Thyroid gland (tissue), 4 donors: Measurements from ENCODE around the gene ATP6AP1.

Experiments used
- POLR2A ChIP-seq, 2 donors: fragments of 450-650 bp; IDR thresholded peaks; one replicate each; pipeline ENCODE4 v1.6.1; 2017; ENCODE audit warnings: antibody characterized with exemption in 2 of 2, mild to moderate bottlenecking in 2 of 2, moderate library complexity in 1 of 2
- TF ChIP-seq, protein P1 (sequence below), 6 experiments: fragments of 200-600 bp in 3 of 6; fragments of 450-650 bp in 3 of 6; sonication (generic) in 3 of 6; IDR thresholded peaks; one replicate each; pipeline ENCODE4 v1.5.1; 2016 to 2019; ENCODE audit warnings: antibody characterized with exemption in 6 of 6, mild to moderate bottlenecking in 2 of 6, inconsistent platforms in 1 of 6, moderate library complexity in 1 of 6

DNA sequence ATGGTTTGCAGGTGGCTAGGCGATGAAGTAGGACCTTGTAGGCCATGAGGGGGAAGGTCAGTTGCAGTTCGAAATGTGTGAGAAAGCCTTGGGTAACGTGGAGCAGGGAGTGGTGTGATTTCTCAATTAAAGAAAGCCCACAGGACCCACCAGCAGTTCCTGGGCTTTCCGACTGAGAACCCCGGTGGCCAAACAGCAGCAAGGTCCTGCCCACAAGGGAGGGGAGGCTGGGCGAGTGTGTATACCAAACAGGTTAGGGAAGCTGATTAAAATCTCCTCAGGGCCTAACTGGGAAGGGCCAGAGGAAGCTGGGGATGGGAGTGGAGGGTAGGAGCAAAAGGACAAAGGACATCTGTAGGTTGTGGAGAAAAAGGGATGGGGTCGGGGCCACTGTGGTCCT, 2.4 kb downstream of the ATP6AP1 start:
- TF ChIP-seq, protein P1, sequence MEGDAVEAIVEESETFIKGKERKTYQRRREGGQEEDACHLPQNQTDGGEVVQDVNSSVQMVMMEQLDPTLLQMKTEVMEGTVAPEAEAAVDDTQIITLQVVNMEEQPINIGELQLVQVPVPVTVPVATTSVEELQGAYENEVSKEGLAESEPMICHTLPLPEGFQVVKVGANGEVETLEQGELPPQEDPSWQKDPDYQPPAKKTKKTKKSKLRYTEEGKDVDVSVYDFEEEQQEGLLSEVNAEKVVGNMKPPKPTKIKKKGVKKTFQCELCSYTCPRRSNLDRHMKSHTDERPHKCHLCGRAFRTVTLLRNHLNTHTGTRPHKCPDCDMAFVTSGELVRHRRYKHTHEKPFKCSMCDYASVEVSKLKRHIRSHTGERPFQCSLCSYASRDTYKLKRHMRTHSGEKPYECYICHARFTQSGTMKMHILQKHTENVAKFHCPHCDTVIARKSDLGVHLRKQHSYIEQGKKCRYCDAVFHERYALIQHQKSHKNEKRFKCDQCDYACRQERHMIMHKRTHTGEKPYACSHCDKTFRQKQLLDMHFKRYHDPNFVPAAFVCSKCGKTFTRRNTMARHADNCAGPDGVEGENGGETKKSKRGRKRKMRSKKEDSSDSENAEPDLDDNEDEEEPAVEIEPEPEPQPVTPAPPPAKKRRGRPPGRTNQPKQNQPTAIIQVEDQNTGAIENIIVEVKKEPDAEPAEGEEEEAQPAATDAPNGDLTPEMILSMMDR (IDR thresholded peaks at IDR 0.05) = no peak
- no peak for TF ChIP-seq POLR2A (IDR thresholded peaks at IDR 0.05)
